HG03045 (cell line): ENCODE results near the gene RAB3D.
"Not testable (repeated sequence)": the region's sequence is repeated elsewhere in the genome, so short reads cannot be mapped to it uniquely, and the experiment has no call there.

ENCODE experiments used
- ATAC-seq: cut with Tn5 transposase; IDR thresholded peaks from one replicate; pipeline ENCODE4 v1.9.1; 2021; ENCODE audit warnings: mild to moderate bottlenecking, moderate library complexity; ENCODE audit not compliant: unreplicated experiment

RAB3D gene

DNA sequence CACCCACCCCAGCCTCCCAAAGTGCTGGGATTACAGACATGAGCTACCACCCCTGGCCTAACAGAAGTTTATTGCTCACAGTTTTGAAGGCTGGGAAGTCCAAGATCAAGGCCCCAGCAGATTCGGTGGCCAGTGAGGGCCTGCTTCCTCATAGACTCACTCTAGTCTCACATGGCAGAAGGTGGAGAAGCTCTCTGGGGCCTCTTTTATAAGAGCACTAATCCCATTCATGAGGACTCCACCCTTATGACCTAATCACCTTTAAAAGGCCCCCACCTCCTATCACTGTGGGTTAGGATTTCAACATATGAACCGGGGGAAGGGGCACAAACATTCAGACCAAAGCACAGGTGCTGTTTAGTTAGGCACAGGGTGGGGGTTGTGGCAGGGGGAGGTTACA lies 28.1 kb upstream of the RAB3D start:
- ATAC-seq: no peak

DNA sequence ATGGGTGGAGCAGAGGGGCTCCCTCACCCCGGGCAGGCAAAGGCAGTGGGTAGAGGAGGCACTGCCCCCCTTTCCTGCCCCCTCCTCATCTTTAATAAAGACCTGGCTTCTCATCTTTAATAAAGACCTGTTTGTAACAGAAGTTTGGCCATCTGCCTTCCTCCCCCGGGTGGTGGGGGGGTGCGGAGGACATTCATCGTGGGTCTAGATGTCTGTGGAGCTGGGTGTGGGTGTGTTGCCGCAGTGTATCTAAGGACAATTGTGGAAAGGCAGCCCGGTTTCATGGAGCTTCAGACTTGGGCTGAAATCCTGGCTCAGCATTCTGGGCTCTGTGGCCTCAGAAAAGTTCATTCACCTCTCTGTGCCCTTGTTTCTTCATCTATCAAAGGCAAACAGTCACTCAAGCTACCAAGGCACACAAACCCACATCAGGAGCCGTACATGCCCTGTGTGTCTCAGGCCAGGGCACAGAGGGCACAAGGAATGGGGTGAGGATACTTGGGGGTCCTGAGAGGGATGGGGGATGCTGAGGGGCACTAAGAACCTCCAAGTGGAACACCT lies 26.2 kb upstream of the RAB3D start:
- ATAC-seq: no peak

DNA sequence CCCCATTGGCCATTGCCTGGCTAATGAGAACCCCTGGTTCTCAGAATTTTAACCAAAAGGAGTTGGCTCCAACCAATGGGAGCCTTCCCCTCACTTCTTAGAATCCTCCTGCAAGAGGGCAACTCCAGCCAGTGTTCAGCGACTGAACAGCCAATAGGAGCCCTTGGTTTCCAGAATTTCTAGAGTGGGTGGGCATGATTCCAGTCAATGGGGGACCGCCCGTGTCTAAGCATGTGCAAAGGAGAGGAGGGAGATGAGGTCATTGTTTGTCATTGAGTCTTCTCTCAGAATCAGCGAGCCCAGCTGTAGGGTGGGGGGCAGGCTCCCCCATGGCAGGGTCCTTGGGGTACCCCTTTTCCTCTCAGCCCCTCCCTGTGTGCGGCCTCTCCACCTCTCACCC lies 25.5 kb upstream of the RAB3D start:
- ATAC-seq: no peak

DNA sequence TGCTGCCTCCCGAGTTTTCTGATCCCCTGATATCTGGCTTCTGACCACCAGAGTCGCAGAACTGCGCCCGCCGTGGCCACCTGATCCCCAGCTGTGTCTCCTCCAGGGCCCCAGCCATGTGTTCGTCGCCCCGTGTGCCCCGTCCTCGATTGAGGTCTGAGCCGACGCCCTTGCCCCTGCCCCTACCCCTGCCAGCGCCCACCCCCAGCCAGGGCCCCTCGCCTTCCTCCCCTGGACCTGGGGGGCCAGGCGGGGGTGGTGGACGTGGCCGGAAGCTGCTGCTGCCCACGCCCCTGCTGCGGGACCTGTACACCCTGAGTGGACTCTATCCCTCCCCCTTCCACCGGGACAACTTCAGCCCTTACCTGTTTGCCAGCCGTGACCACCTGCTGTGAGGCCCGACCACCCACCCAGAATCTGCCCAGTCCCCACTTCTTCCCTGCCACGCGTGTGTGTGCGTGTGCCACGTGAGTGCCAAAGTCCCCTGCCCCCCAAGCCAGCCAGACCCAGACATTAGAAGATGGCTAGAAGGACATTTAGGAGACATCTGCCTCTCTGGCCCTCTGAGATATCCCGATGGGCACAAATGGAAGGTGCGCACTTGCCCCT lies 24.9 kb upstream of the RAB3D start:
- no peak for ATAC-seq

DNA sequence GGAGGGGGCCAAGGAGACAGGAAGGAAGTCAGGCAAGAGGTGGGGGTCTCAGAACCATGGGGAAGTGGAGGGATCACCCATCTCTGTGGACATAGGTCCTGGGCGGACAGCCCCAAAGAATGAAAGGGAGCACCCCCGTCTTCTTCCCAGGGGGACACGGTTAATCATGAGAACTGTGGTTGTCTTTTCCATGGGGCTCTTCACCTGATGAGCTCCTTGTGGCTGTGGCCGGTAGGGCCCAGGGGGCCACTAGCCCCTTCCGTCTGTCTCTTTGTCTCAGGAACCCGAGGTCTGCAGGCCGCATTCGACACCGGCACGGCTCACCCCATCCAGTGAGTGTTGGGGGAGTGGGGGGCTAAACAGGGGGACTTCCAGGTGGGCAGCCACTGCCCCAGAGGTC lies 24.4 kb upstream of the RAB3D start:
- no peak for ATAC-seq

GRCh38 chr19:11361771-11362731 lies 22.6 kb upstream of the RAB3D start:
- ATAC-seq: no peak

- no peak for ATAC-seq
These were observed 21.7 kb upstream of the RAB3D start for GRCh38 chr19:11361037-11361770.

DNA sequence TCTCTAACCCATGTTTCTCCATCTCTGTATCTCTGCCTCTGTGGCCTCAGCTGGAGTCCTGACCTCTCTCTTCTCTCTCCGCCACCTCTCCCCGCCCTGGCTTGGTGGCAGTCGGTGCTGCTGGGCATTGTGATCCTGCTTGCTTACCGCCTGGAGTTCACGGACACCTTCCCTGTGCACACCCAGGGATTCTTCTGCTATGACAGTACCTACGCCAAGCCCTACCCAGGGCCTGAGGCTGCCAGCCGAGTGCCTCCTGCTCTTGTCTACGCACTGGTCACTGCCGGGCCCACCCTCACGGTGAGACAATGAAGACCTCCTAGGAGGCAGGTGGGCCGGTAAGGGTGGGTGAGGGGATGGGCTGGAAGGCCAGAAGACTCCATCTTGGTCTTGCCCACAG lies 20.0 kb upstream of the RAB3D start:
- no peak for ATAC-seq

DNA sequence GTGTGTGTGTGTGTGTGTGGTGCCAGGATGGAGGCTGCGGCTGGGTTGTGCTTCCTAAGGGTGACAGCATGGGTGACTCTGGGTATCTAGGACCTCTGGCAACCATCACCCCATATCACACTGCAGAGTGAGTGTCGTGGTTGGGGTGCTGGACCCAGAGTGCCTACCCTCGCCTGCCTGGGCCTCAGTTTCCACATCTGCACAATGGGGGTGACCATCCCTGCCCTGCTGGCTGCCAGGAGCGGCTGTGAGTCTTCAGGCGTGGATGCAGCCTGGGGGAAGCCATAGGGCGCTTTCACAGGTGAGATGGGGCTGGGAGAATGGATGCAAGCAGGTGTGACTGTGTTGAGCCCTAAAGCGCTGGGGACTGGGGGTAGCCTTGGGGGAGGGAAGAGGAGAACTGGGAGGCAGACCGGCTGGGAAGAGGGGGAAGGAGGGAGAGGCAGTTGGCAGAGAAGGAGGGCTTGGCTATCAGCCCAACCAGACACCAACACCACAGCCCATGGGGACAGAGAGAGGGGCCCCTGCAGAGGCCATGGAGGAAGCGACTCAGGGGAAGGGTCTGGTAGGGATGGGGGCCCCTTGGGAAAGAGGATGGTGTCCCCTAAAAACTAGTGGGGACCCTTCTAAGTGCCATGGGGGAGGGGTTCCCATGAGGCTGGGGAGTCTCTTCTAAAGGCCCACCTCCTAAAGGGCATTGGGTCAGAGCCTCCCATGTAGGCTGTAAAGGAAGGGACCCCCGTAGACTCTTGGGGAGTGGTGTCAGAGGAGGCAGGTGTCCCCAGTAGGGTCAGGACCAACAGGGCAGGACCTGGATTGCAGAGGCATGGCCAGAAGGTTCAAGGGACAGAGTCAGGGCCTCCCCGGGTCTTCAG lies 17.5 kb upstream of the RAB3D start:
- no peak for ATAC-seq

- ATAC-seq: no peak
These were observed 16.6 kb upstream of the RAB3D start for GRCh38 chr19:11356074-11356397.

- no peak for ATAC-seq
These were observed 16.0 kb upstream of the RAB3D start, which contains the start of gene PLPPR2 for GRCh38 chr19:11355160-11356073. Gene PLPPR2, plus strand, starts transcription at chr19:11355432. Its CDS starts 2,242 bp downstream, at chr19:11357674.

DNA sequence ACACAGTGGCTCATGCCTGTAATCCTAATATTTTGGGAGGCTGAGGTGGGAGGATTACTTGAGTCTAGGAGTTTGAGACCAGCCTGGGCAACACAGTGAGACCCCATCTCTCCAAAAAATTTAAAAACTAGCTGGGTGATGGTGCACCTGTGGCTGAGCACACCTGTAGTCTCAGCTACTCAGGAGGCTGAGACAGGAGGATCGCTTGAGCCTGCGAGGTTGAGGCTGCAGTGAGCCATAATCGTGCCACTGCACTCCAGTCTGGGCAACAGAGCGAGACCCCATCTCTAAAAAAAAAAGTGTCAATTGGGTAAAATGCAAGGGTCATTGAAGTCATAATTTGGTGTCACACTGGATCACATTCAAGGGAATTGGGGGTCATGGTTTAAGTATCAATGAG lies 14.6 kb upstream of the RAB3D start:
- ATAC-seq: not testable (repeated sequence)

DNA sequence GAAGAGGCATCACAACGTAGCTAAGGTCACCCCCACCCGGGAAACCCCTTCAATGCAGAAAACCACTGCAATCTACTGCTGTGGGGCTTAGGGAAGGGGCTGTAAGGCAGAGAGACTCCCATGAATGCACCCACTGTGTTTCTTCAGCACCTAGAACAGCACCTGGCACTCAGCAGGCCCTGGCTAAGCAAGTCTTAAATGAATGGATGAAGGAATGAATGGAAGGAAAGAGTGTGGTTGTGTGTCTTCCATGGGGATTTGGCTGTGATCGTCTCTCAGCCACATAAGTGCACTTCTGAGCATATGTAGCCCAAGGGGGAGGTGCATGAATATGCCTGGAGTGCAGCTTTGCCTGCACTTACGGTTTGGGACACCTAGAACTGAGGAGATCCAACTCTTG lies 9.7 kb upstream of the RAB3D start:
- ATAC-seq: no peak

DNA sequence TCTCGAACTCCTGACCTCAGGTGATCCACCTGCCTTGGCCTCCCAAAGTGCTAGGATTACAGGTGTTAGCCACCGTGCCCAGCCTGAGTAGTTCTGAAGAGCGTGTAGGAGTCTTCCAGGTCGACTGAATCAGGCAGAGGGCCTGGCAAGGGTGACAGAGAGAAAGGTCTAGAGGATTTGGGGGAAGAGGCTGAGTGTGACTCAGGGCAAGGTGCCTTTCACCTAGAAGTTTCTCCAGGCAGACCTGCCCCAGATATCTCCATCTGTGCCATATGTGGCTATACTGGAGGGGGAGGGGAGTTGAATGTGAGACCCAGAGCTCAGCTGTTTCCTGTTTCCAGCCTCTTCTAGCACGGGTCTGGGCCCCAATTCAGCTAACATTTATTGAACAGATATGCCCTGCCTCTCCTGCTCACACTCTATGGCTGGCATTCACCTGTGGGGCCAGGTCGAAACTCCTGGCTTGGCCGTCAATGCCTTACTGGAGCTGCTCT lies 8.1 kb upstream of the RAB3D start:
- ATAC-seq: no peak

DNA sequence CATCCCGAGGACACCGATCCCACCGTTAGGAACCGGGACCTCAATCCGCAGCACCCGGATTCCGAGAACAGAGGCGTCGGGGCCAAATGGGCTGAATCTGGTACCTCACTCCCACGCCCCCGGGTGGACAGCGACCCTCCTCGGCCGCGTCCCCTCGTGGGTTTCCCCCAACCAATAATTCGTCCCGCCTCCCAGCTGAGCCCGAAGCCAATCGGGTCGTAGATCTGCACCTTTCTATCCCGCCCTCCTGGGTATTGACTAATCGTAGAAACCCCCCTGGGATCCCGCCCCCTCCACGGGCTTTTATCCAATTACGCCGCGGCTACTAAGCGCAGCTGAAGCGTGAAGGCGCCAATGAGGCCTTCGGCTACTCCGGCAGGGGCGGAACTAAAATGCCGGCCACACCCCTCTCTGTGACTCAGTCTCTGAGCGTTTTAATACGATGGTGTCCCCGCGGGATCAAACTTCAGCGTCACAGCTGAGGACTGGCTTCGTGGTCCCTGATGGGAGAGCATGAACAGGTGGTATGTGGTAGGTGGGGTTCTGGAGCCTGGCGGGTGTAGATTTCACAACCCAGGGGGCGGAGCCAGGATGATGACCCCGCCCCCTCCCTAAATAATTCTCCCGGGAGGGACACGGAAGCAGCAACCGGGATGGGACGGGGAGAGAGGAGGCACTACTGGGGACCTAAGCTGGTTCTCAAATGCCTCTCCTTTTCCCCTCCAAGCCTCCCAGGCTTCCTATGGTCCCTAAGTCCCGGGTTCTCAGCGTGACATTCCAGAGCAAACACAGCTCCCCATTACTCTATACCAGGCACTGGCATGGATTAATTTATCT lies 6.9 kb upstream of the RAB3D start, which contains the start of the genes CCDC159 and TMEM205:
Gene CCDC159, plus strand, starts transcription at position 416 of the 837 bp plus-strand sequence. Its CDS starts 88 bp downstream, at position 504.
Gene TMEM205, minus strand, starts transcription at position 165 of the 837 bp plus-strand sequence. CDS start 649 bp downstream, outside the sequence.
- peak; percentile 90 for ATAC-seq

- ATAC-seq: no peak
These were observed 5.8 kb upstream of the RAB3D start for GRCh38 chr19:11345122-11345803.

GRCh38 chr19:11342429-11342828 lies 3.0 kb upstream of the RAB3D start:
- ATAC-seq: no peak
